Measurements from ENCODE around the gene PRDM12.

The PRDM12 gene

DNA sequence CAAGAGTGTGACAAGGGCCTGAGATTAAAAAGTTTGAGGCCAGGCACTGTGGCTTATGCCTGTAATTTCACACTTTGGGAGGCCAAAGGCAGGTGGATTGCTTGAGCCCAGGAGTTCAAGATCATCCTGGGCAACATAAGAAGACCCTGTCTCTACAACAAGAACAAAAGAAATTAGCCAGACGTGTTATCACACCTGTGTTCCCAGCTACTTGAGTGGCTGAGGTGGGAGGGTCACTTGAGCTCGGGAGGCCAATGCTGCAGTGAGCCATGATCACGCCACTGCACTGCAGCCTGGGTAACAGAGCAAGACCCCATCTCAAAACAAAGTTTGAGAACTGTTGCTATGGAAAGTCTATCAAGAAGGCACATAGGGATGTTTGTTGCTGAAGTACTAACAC, 54.2 kb downstream of the PRDM12 start:
- no peak for DNase-seq (ENCODE audit: low read depth, low spot score)

DNA sequence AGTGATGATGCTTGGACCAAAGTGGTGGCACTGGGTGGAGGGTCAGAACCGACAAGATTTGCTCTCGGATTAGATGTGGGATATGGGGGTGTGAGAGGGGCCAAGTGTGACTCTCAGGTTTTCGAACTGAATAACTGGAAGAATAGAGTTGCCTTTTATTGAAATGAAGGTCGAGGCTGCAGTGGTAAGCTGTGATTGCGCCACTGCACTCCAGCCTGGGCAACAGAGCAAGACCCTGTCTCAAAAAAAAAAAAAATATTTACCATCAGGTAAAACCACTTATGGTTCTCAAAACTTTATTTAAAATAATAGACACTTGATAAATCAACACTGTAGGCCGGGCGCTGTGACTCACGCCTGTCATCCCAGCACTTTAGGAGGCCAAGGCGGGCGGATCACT, 56.4 kb downstream of the PRDM12 start:
- no peak for DNase-seq (ENCODE audit: low read depth, low spot score)

DNA sequence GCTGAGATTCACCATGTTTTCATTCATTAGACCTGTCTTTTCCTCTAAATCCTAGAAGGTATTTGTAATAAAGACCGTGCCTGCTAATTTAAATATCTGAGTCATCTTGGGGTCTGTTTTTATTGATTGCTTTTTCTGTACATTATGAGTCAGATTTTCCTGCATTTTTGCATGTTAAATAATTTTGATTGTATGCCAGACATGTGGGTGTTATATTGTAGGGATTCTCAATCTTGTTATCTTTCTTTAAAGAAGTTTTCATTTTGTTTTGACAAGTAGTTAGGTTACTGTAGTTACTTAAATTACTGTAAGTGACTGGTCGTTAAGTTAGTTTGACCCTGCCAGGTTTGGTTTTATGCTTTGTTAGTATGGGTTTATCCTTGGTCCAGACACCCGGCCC, 64.3 kb downstream of the PRDM12 start:
- no peak for DNase-seq (ENCODE audit: low read depth, low spot score)

DNA sequence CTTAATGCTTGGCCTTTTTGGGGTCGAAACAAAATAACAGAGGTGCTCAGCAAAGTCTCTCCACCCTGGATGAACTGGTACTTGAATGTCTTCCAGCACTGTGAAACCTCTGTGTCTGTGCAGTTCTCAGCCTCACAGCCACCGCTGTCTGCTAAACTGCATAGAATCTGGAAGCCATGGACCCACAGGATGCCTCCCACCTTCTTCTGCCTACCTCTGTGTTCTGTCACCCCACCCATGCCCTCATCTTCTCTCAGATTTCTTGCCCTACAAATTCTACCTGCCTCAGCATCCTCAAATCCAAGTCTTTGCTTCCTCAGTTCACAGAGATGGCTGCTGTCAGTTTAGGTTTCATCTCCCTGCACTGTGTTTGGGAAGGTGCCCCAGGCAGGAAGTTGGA, 64.8 kb downstream of the PRDM12 start:
- no peak for DNase-seq (ENCODE audit: low read depth, low spot score)

DNA sequence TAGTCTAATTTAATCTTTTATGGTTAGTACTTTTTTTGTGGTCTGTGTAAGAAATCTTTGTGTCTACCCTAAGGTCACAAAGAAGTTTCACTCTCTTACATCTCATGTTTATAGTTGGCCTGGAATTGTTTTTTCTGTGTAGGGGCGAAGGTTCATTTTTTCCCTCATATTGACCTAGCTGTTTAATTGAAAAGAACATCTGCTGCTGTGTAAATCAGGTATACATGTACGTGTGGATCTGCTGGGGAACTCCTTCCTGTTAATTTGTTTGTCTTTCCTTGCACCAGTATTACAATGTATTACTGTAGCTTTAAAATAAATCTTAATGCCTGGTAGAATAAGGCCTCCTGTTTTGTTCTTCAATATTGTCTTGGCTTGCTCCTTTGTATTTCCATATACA, 67.0 kb downstream of the PRDM12 start:
- DNase-seq (ENCODE audit: low read depth, low spot score) = no peak

GRCh38 chr9:130732136-130732535, 67.7 kb downstream of the PRDM12 start:
- DNase-seq (ENCODE audit: low read depth, low spot score) = no peak

All from ELF-1 (cell line).